ENCODE measurements around the gene HIBCH. TPM values are rescaled to one million over a fixed set of nuclear protein-coding genes. Genes with fewer than 3 reads are reported as not detected.

Gene HIBCH
- total and polyA plus RNA-seq, 2 of the 13 experiments (the other 11 are each of a cell fraction or from before 2014, with no cell fraction given): 18.8 to 49.5 TPM

GRCh38 chr2:190352668-190353536 lies 33.3 kb upstream of the HIBCH start (continued):
- TF ChIP-seq ZNF503 (CRISPR knock-in tag; IDR thresholded peaks at IDR 0.05) (peak; percentile 98), ZMYM4 (CRISPR knock-in tag; IDR thresholded peaks at IDR 0.05) (peak; percentile 98), AHDC1 (CRISPR knock-in tag; IDR thresholded peaks at IDR 0.05; ENCODE audit: borderline replicate concordance) (peak; percentile 99), E2F5 (CRISPR knock-in tag; conservative IDR thresholded peaks at IDR 0.05) (no peak), TRIM24 (CRISPR knock-in tag; IDR thresholded peaks at IDR 0.05) (no peak), TOE1 (CRISPR knock-in tag; IDR thresholded peaks at IDR 0.05) (peak; percentile 90; the same call in 1 of the 2 replicates), TCF7 (IDR thresholded peaks at IDR 0.05; ENCODE audit: low read depth) (peak; percentile 95), TOPORS (CRISPR knock-in tag; IDR thresholded peaks at IDR 0.05) (peak; percentile 77), ETS1 (CRISPR knock-in tag; IDR thresholded peaks at IDR 0.05) (no peak), IKZF5 (CRISPR knock-in tag; IDR thresholded peaks at IDR 0.05) (peak; percentile 98), ZNF121 (CRISPR knock-in tag; IDR thresholded peaks at IDR 0.05) (peak; percentile 71; the same call in 1 of the 2 replicates), ZNF362 (CRISPR knock-in tag; IDR thresholded peaks at IDR 0.05; ENCODE audit: borderline replicate concordance) (peak; percentile 64; the same call in 1 of the 2 replicates), ZNF564 (CRISPR knock-in tag; IDR thresholded peaks at IDR 0.05) (peak; percentile 90; the same call in 1 of the 2 replicates)
- TF ChIP-seq, protein P1, sequence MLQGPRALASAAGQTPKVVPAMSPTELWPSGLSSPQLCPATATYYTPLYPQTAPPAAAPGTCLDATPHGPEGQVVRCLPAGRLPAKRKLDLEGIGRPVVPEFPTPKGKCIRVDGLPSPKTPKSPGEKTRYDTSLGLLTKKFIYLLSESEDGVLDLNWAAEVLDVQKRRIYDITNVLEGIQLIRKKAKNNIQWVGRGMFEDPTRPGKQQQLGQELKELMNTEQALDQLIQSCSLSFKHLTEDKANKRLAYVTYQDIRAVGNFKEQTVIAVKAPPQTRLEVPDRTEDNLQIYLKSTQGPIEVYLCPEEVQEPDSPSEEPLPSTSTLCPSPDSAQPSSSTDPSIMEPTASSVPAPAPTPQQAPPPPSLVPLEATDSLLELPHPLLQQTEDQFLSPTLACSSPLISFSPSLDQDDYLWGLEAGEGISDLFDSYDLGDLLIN (CRISPR knock-in tag; IDR thresholded peaks at IDR 0.05; ENCODE audit: borderline replicate concordance): no peak
